Nephron (organoid): ENCODE results near the gene SLC35E1.
A peak's percentile ranks its signal among the peaks of the same experiment; 100 is the strongest.

Experiments
- H3K27ac Mint-ChIP-seq, 3 experiments: 2 replicates each; pipeline ENCODE4 v1.8.0; 2020; ENCODE audit warnings: mixed read lengths in 3 of 3, mild to moderate bottlenecking in 2 of 3, moderate library complexity in 1 of 3
- H3K27me3 Mint-ChIP-seq: 2 replicates; pipeline ENCODE4 v1.8.0; 2021; ENCODE audit warnings: low read depth, mild to moderate bottlenecking, moderate library complexity, mixed read lengths
- H3K36me3 Mint-ChIP-seq: 2 replicates; pipeline ENCODE4 v1.8.0; 2020; ENCODE audit warnings: low read depth, mixed read lengths
- H3K4me1 Mint-ChIP-seq: 2 replicates; pipeline ENCODE4 v1.8.0; 2020; ENCODE audit warnings: mixed read lengths
- H3K4me3 Mint-ChIP-seq, 3 experiments: 2 replicates each; pipeline ENCODE4 v1.8.0; 2020; ENCODE audit warnings: mild to moderate bottlenecking in 3 of 3, mixed read lengths in 3 of 3, moderate library complexity in 2 of 3
- H3K9me3 Mint-ChIP-seq: 2 replicates; pipeline ENCODE4 v1.8.0; 2020; ENCODE audit warnings: mixed read lengths
- CTCF ChIP-seq, 3 experiments: fragments of 200-600 bp; sonication (generic); IDR thresholded peaks; one replicate each; pipeline ENCODE4 v1.5.0; 2021; ENCODE audit warnings: antibody characterized with exemption in 3 of 3; ENCODE audit not compliant: unreplicated experiment in 3 of 3

SLC35E1 gene

GRCh38 chr19:16609511-16610200 is 37.4 kb upstream of the SLC35E1 start:
- H3K36me3 Mint-ChIP-seq, result no peaks in the 10 kb centered on the region
- no peak overlapping the region for H3K4me3 Mint-ChIP-seq
- H3K4me1 Mint-ChIP-seq, result peaks cover 41% of the 10 kb centered on the region
- H3K9me3 Mint-ChIP-seq, result no peaks in the 10 kb centered on the region
- H3K27me3 Mint-ChIP-seq, result no peaks in the 10 kb centered on the region
- H3K27ac Mint-ChIP-seq, result no peak overlapping the region
- no peak for TF ChIP-seq CTCF (IDR thresholded peaks at IDR 0.05; ENCODE audit: unreplicated experiment in 3 of 3)

DNA sequence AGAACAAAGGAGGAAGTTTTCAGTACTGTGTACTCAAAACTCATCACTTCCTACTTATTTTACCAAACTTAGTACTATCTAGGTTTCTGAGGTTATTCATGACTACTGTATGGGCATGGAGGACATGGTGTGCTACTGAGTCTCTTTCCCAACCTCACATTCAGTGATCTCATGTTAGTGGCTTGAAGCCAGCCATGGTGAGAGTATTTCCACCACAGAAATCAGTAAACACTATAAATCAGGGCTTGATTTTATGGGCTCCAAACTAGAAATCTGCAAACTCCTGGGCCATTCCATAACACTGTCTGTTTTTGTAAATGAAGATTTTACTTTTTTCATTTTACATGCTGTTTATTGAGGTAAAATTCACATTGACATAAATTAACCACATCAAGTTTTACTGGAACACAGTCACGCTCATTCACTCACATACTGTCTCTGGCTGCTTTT is 36.1 kb upstream of the SLC35E1 start:
- H3K4me3 Mint-ChIP-seq, result no peak overlapping the region

DNA sequence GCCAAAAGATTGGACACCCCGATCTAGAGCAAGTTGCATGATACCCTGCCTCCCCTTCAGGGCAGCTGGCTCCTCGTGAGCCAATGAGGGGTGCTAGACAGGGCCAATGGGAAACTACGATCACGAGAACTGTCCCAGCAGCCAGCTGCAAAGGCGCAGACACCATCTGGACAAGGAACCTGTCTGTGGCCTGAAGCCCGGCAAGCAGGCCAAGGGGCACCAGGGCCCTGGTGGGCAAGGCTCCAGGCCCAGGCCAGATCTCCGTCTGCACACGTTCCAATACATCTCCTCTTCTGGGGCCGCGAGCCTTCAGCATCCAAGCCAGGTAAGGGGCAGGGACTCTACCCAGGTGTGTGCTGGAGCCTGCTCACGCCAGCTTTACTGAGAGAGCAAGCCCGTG is 35.6 kb upstream of the SLC35E1 start:
- Mint-ChIP-seq H3K27me3 (no peaks in the 10 kb centered on the region), H3K4me1 (peaks cover 43% of the 10 kb centered on the region), H3K4me3 (no peak overlapping the region), H3K36me3 (no peaks in the 10 kb centered on the region), H3K27ac (peak overlapping the region in 2 of 3 experiments; percentile 35 to 40), H3K9me3 (no peaks in the 10 kb centered on the region)
- no peak for TF ChIP-seq CTCF (IDR thresholded peaks at IDR 0.05; ENCODE audit: unreplicated experiment in 3 of 3)

More for the DNA sequence above, 36.1 kb upstream of the SLC35E1 start:
- Mint-ChIP-seq H3K27ac (peak overlapping the region; percentile 34 to 40 (median 35)), H3K36me3 (no peaks in the 10 kb centered on the region), H3K9me3 (no peaks in the 10 kb centered on the region), H3K4me1 (peaks cover 48% of the 10 kb centered on the region), H3K27me3 (no peaks in the 10 kb centered on the region)
- no peak for TF ChIP-seq CTCF (IDR thresholded peaks at IDR 0.05; ENCODE audit: unreplicated experiment in 3 of 3)

GRCh38 chr19:16605553-16605994 is 33.4 kb upstream of the SLC35E1 start:
- TF ChIP-seq CTCF (IDR thresholded peaks at IDR 0.05; ENCODE audit: unreplicated experiment in 3 of 3), result no peak
- Mint-ChIP-seq H3K36me3 (no peaks in the 10 kb centered on the region), H3K27ac (peak overlapping the region in 2 of 3 experiments; percentile 21 to 23), H3K4me1 (peaks cover 41% of the 10 kb centered on the region), H3K27me3 (no peaks in the 10 kb centered on the region), H3K9me3 (no peaks in the 10 kb centered on the region), H3K4me3 (no peak overlapping the region)

DNA sequence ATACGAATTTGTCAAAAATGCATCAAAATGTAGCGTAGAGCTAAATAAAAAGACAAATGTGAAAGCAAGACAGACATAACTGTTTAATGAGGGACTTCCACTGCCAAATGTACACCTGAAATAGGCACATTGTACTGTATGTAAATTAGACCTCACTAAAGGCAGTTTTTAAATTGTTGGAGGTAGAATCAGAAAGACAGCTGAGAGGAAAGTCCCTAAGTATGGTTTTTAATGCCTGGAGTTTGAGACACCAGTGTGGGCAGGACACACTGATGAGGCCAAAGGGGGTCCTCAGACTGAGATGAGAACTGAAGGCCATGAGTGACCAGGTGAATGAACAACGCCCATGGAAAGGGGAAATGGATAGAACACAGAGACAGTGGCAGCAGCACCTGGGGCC is 32.9 kb upstream of the SLC35E1 start:
- H3K27ac Mint-ChIP-seq, result peak overlapping the region in 2 of 3 experiments; percentile 21 to 23
- no peaks in the 10 kb centered on the region for H3K27me3 Mint-ChIP-seq
- peaks cover 45% of the 10 kb centered on the region for H3K4me1 Mint-ChIP-seq
- no peak for TF ChIP-seq CTCF (IDR thresholded peaks at IDR 0.05; ENCODE audit: unreplicated experiment in 3 of 3)
- H3K9me3 Mint-ChIP-seq, result no peaks in the 10 kb centered on the region
- H3K36me3 Mint-ChIP-seq, result no peaks in the 10 kb centered on the region
- H3K4me3 Mint-ChIP-seq, result no peak overlapping the region

GRCh38 chr19:16604615-16605014 is 32.4 kb upstream of the SLC35E1 start:
- no peak overlapping the region for H3K27ac Mint-ChIP-seq
- peaks cover 45% of the 10 kb centered on the region for H3K4me1 Mint-ChIP-seq
- TF ChIP-seq CTCF (IDR thresholded peaks at IDR 0.05; ENCODE audit: unreplicated experiment in 3 of 3), result no peak
- no peaks in the 10 kb centered on the region for H3K27me3 Mint-ChIP-seq
- no peak overlapping the region for H3K4me3 Mint-ChIP-seq
- H3K36me3 Mint-ChIP-seq, result no peaks in the 10 kb centered on the region
- no peaks in the 10 kb centered on the region for H3K9me3 Mint-ChIP-seq
